ENCODE results near the gene PSMB7.

DNA sequence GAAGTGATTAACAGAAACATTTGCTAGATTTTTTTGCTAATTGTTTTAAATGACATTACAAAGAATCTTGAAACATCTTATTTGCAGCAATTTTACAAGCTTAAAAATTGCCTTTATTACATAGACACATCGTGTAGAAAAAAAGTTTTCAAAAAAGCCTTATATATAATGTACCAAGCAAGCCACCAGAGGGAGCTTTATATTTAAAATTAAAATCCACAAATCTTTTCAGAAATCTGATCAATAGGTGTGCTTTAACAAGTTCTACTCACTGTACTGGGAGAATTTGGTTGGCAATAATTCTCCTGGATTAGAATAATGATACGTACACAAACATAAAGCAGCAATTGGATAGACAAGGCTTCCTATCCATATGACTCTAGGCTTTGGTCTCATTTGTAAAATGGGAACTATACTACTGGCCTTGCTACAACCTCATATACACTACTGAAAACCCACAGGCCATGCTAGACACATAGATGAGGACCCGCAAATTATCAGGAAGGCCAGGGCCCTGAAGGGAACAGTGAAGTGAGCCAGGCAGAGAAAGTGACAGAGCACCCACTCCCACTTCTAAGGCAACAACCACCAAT, 4.8 kb downstream of the PSMB7 start:
- TF ChIP-seq, protein P1, sequence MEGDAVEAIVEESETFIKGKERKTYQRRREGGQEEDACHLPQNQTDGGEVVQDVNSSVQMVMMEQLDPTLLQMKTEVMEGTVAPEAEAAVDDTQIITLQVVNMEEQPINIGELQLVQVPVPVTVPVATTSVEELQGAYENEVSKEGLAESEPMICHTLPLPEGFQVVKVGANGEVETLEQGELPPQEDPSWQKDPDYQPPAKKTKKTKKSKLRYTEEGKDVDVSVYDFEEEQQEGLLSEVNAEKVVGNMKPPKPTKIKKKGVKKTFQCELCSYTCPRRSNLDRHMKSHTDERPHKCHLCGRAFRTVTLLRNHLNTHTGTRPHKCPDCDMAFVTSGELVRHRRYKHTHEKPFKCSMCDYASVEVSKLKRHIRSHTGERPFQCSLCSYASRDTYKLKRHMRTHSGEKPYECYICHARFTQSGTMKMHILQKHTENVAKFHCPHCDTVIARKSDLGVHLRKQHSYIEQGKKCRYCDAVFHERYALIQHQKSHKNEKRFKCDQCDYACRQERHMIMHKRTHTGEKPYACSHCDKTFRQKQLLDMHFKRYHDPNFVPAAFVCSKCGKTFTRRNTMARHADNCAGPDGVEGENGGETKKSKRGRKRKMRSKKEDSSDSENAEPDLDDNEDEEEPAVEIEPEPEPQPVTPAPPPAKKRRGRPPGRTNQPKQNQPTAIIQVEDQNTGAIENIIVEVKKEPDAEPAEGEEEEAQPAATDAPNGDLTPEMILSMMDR (tag by site-specific recombination; IDR thresholded peaks at IDR 0.05), result no peak
- TF ChIP-seq ZBTB21 (tag by site-specific recombination; IDR thresholded peaks at IDR 0.05) (no peak), KLF16 (tag by site-specific recombination; IDR thresholded peaks at IDR 0.05) (no peak)
- TF ChIP-seq, protein P2, sequence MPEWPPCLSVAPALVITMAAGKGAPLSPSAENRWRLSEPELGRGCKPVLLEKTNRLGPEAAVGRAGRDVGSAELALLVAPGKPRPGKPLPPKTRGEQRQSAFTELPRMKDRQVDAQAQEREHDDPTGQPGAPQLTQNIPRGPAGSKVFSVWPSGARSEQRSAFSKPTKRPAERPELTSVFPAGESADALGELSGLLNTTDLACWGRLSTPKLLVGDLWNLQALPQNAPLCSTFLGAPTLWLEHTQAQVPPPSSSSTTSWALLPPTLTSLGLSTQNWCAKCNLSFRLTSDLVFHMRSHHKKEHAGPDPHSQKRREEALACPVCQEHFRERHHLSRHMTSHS (tag by site-specific recombination; IDR thresholded peaks at IDR 0.05), result no peak

Data from HEK293 (cell line).